Measurements from ENCODE around the gene ZP1. TPM values are rescaled to one million over a fixed set of nuclear protein-coding genes. Genes with fewer than 3 reads are reported as not detected.

The ZP1 gene
- total and polyA plus RNA-seq, 2 of the 13 experiments (the other 11 are each of a cell fraction or from before 2014, with no cell fraction given) = 0.16 TPM; not detected in 1

DNA sequence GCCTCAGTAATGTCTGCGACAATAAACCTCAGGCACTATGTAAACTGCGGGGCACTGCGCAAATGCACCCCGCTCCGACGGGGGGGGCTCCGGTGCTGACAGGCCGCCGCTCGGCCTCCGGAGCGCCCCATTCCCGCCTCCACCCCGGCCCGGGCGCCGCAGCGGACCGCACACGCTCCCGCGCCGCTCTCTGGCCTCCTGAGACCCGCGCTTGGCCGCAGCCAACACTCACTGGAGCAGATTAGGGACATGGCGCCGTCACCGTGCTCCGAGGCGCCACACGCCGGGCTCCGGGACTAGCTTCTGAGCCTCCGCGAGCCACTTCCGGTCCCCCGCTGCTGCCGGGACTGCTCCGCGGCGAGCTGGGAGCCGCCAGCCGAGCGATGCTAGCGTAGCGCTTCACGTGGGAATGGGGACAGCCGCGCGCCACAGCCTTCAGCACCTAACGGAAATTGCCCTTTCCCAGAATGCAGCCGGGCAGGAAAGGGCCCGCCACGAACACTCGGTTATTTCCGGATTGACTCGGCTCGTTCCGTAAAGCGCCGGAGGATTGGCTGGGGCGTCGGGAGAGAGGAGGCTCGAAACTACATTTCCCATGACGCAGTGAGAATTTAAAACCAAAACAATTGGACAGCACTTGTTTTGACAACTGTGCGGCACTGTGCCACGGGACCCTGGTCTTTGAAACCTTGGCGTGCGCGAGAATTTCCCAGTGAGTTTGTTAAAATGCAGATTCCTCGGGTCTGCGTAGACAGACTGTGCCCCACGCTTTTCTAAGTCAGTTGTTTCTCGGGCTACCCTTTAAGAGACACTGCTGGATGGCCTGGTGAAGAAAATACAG is 39.0 kb downstream of the ZP1 start, which contains the start of gene PRPF19 (continued):
- TF ChIP-seq, protein P1, sequence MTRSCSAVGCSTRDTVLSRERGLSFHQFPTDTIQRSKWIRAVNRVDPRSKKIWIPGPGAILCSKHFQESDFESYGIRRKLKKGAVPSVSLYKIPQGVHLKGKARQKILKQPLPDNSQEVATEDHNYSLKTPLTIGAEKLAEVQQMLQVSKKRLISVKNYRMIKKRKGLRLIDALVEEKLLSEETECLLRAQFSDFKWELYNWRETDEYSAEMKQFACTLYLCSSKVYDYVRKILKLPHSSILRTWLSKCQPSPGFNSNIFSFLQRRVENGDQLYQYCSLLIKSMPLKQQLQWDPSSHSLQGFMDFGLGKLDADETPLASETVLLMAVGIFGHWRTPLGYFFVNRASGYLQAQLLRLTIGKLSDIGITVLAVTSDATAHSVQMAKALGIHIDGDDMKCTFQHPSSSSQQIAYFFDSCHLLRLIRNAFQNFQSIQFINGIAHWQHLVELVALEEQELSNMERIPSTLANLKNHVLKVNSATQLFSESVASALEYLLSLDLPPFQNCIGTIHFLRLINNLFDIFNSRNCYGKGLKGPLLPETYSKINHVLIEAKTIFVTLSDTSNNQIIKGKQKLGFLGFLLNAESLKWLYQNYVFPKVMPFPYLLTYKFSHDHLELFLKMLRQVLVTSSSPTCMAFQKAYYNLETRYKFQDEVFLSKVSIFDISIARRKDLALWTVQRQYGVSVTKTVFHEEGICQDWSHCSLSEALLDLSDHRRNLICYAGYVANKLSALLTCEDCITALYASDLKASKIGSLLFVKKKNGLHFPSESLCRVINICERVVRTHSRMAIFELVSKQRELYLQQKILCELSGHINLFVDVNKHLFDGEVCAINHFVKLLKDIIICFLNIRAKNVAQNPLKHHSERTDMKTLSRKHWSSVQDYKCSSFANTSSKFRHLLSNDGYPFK (CRISPR knock-in tag; IDR thresholded peaks at IDR 0.05; ENCODE audit: borderline replicate concordance) = peak; percentile 42; the same call in 1 of the 2 replicates
- TF ChIP-seq, protein P2, sequence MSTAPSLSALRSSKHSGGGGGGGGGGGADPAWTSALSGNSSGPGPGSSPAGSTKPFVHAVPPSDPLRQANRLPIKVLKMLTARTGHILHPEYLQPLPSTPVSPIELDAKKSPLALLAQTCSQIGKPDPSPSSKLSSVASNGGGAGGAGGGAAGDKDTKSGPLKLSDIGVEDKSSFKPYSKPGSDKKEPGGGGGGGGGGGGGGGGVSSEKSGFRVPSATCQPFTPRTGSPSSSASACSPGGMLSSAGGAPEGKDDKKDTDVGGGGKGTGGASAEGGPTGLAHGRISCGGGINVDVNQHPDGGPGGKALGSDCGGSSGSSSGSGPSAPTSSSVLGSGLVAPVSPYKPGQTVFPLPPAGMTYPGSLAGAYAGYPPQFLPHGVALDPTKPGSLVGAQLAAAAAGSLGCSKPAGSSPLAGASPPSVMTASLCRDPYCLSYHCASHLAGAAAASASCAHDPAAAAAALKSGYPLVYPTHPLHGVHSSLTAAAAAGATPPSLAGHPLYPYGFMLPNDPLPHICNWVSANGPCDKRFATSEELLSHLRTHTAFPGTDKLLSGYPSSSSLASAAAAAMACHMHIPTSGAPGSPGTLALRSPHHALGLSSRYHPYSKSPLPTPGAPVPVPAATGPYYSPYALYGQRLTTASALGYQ (CRISPR knock-in tag; IDR thresholded peaks at IDR 0.05) = no peak; the same call in 1 of the 2 replicates
- TF ChIP-seq ZNF567 (CRISPR knock-in tag; IDR thresholded peaks at IDR 0.05; ENCODE audit: borderline replicate concordance) (no peak), ZFX (CRISPR knock-in tag; IDR thresholded peaks at IDR 0.05; ENCODE audit: low read depth) (peak; percentile 85), ZNF615 (CRISPR knock-in tag; IDR thresholded peaks at IDR 0.05; ENCODE audit: borderline replicate concordance) (no peak), GTF2F1 (IDR thresholded peaks at IDR 0.05; ENCODE audit: low read length) (0 out of 2 replicates have a peak, but pooled peaks have one; percentile 27), GABPA (IDR thresholded peaks at IDR 0.05; ENCODE audit: low read depth, low read length) (peak; percentile 84), GABPA (CRISPR knock-in tag; IDR thresholded peaks at IDR 0.05; ENCODE audit: low read depth) (peak; percentile 97), SMC3 (IDR thresholded peaks at IDR 0.05; ENCODE audit: low read length) (no peak), PAWR (CRISPR knock-in tag; IDR thresholded peaks at IDR 0.05; ENCODE audit: borderline replicate concordance) (no peak), FOSL2 (CRISPR knock-in tag; IDR thresholded peaks at IDR 0.05) (no peak; the same call in 1 of the 2 replicates), KAT8 (CRISPR knock-in tag; IDR thresholded peaks at IDR 0.05) (peak; percentile 91), ZNF263 (CRISPR knock-in tag; IDR thresholded peaks at IDR 0.05) (no peak), ZNF451 (CRISPR knock-in tag; IDR thresholded peaks at IDR 0.05) (peak; percentile 72; the same call in 1 of the 2 replicates), EP300 (IDR thresholded peaks at IDR 0.05; ENCODE audit: low read depth in 2 of 2, low read length in 2 of 2) (no peak), EP300 (CRISPR knock-in tag; IDR thresholded peaks at IDR 0.05; ENCODE audit: borderline replicate concordance) (no peak), ZNF468 (CRISPR knock-in tag; IDR thresholded peaks at IDR 0.05) (no peak), ZSCAN12 (CRISPR knock-in tag; IDR thresholded peaks at IDR 0.05) (no peak), ZNF501 (CRISPR knock-in tag; IDR thresholded peaks at IDR 0.05) (peak; percentile 84), PRMT3 (CRISPR knock-in tag; IDR thresholded peaks at IDR 0.05; ENCODE audit: borderline replicate concordance, low read depth) (no peak; the same call in 1 of the 2 replicates)
- TF ChIP-seq, protein P3, sequence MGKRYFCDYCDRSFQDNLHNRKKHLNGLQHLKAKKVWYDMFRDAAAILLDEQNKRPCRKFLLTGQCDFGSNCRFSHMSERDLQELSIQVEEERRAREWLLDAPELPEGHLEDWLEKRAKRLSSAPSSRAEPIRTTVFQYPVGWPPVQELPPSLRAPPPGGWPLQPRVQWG (CRISPR knock-in tag; IDR thresholded peaks at IDR 0.05; ENCODE audit: borderline replicate concordance, low read depth) = no peak
- TF ChIP-seq, protein P4, sequence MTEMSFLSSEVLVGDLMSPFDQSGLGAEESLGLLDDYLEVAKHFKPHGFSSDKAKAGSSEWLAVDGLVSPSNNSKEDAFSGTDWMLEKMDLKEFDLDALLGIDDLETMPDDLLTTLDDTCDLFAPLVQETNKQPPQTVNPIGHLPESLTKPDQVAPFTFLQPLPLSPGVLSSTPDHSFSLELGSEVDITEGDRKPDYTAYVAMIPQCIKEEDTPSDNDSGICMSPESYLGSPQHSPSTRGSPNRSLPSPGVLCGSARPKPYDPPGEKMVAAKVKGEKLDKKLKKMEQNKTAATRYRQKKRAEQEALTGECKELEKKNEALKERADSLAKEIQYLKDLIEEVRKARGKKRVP (CRISPR knock-in tag; IDR thresholded peaks at IDR 0.05) = peak in 1 of 2 experiments; percentile 63; a peak in 2 of 4 replicates
